Stimulated activated CD4-positive, alpha-beta T cell treated with anti-CD3 and anti-CD28 coated beads, TNF-alpha, amount 100 ng/mL, for 1 hour (primary cell): ENCODE results near the gene CXorf65.

Experiments
- DNase-seq, 3 donors: peaks; one replicate each; pipeline ENCODE4 v3.0.0-alpha.2; 2020; ENCODE audit warnings: low read depth in 3 of 3, low spot score in 1 of 3

CXorf65 gene

GRCh38 chrX:71106427-71106826, at the start of gene CXorf65:
Gene CXorf65, minus strand, starts transcription at chrX:71106740. Its CDS starts 184 bp downstream, at chrX:71106556.
- no peak for DNase-seq

- DNase-seq, result no peak
These were observed 48.1 kb upstream of the CXorf65 start for GRCh38 chrX:71154641-71155040.

- no peak for DNase-seq
These were observed 47.7 kb upstream of the CXorf65 start for GRCh38 chrX:71154196-71154595.

- DNase-seq, result no peak
These were observed 44.8 kb upstream of the CXorf65 start for GRCh38 chrX:71151366-71151765.

- no peak for DNase-seq
These were observed 41.7 kb upstream of the CXorf65 start for GRCh38 chrX:71148278-71148663.

GRCh38 chrX:71147496-71148277, 41.1 kb upstream of the CXorf65 start:
- DNase-seq, result no peak

- DNase-seq, result no peak
These were observed 38.1 kb upstream of the CXorf65 start, which contains the start of gene NLGN3 for GRCh38 chrX:71144651-71145050. Gene NLGN3, plus strand, starts transcription at chrX:71144841. Its CDS starts 2,909 bp downstream, at chrX:71147750.

- DNase-seq, result no peak
These were observed 37.0 kb upstream of the CXorf65 start for GRCh38 chrX:71143508-71143907.

GRCh38 chrX:71140440-71140839, 33.9 kb upstream of the CXorf65 start:
- no peak for DNase-seq

- no peak for DNase-seq
These were observed 25.0 kb upstream of the CXorf65 start for GRCh38 chrX:71131510-71131909.

GRCh38 chrX:71128915-71129765, 22.6 kb upstream of the CXorf65 start:
- DNase-seq, result peak; percentile 41 to 64 (median 63)

GRCh38 chrX:71128166-71128833, 21.8 kb upstream of the CXorf65 start:
- DNase-seq, result no peak

GRCh38 chrX:71118985-71119535, 12.5 kb upstream of the CXorf65 start:
- no peak for DNase-seq

- peak; percentile 35 to 75 (median 55) for DNase-seq
These were observed 11.8 kb upstream of the CXorf65 start, which contains the start of gene MED12 for GRCh38 chrX:71118032-71118984. Gene MED12, plus strand, starts transcription at chrX:71118596. Its CDS starts 159 bp downstream, at chrX:71118755.

- no peak for DNase-seq
These were observed 10.8 kb upstream of the CXorf65 start for GRCh38 chrX:71117358-71117757.

- DNase-seq, result no peak
These were observed 5.4 kb upstream of the CXorf65 start for GRCh38 chrX:71111921-71112431.

GRCh38 chrX:71111141-71111843, 4.8 kb upstream of the CXorf65 start, which contains the start of gene IL2RG:
Gene IL2RG, minus strand, starts transcription at chrX:71111577. Its CDS starts 38 bp downstream, at chrX:71111539.
- peak; percentile 27 to 67 (median 50) for DNase-seq

- DNase-seq, result no peak
These were observed 2.5 kb upstream of the CXorf65 start for GRCh38 chrX:71109051-71109450.

- DNase-seq, result no peak
These were observed 1.3 kb upstream of the CXorf65 start for GRCh38 chrX:71107762-71108360.
